H1 (cell line): ENCODE results near the gene APOA4. TPM values are rescaled to one million over a fixed set of nuclear protein-coding genes. Genes with fewer than 3 reads are reported as not detected.

Experiments
- CTCF ChIA-PET: fragments of 300-600 bp; sonication (Branson Sonifier 250); formaldehyde crosslinking; loops from one replicate; lab custom pipeline; 2021; ENCODE audit not compliant: partially characterized antibody; lab: Charles Lee
- POLR2A ChIA-PET: fragments of 300-600 bp; sonication (Branson Sonifier 250); formaldehyde crosslinking; loops from one replicate; lab custom pipeline; 2021; ENCODE audit warnings: inconsistent platforms; ENCODE audit not compliant: partially characterized antibody; lab: Charles Lee
- DNase-seq, 2 experiments: peaks; one replicate each; pipeline versions ENCODE4 v3.0.0 to v3.0.0-alpha.2; 2010 to 2022; ENCODE audit warnings: low spot score in 2 of 2, low read depth in 1 of 2, mixed read lengths in 1 of 2
- FAIRE-seq: peaks from 2 replicates; lab custom pipeline; 2011; peaks lifted over from hg19 to GRCh38; lab: Jason Lieb, UNC
- H2AFZ ChIP-seq: 2 replicates; pipeline ENCODE4 v1.8.1; 2012; ENCODE audit warnings: low read length, inconsistent platforms
- H2AK5ac ChIP-seq: 2 replicates; pipeline ENCODE4 v1.6.1; 2013; ENCODE audit warnings: low read depth, low read length
- H2BK120ac ChIP-seq: replicated peaks from 2 replicates; pipeline ENCODE3; 2013; ENCODE audit warnings: low read depth, low read length, inconsistent platforms
- H2BK12ac ChIP-seq: 2 replicates; pipeline ENCODE4 v1.6.1; 2013; ENCODE audit warnings: low read depth, low read length
- H2BK15ac ChIP-seq: 2 replicates; pipeline ENCODE4 v1.6.1; 2013; ENCODE audit warnings: low read length
- H2BK20ac ChIP-seq: 2 replicates; pipeline ENCODE4 v1.6.1; 2013; ENCODE audit warnings: low read length
- H2BK5ac ChIP-seq: 2 replicates; pipeline ENCODE4 v1.6.1; 2013; ENCODE audit warnings: low read depth, low read length
- H3K14ac ChIP-seq: 2 replicates; pipeline ENCODE4 v1.6.1; 2013; ENCODE audit warnings: inconsistent platforms; ENCODE audit not compliant: insufficient read length
- H3K18ac ChIP-seq: 2 replicates; pipeline ENCODE4 v1.6.1; 2013; ENCODE audit warnings: low read length; ENCODE audit errors: extremely low read depth
- H3K23ac ChIP-seq: 2 replicates; pipeline ENCODE4 v1.6.1; 2013; ENCODE audit warnings: inconsistent platforms; ENCODE audit not compliant: insufficient read length
- H3K23me2 ChIP-seq: 2 replicates; pipeline ENCODE4 v1.6.1; 2013; ENCODE audit warnings: low read depth, low read length
- H3K27ac ChIP-seq: 2 replicates; pipeline ENCODE4 v1.6.1; 2011; ENCODE audit warnings: low read depth, low read length, inconsistent platforms
- H3K27me3 ChIP-seq, 4 experiments: replicated peaks in 1 of 4; 1 replicate in 1 of 4; 2 replicates in 3 of 4; pipeline versions ENCODE4 v1.6.1 to v1.8.1; 2011 to 2013; ENCODE audit warnings: low read length in 3 of 4, mild to moderate bottlenecking in 3 of 4, inconsistent platforms in 2 of 4, mixed read lengths in 2 of 4, moderate library complexity in 1 of 4; ENCODE audit not compliant: control insufficient read depth in 3 of 4, insufficient read depth in 3 of 4; ENCODE audit errors: extremely low read depth in 1 of 4
- H3K36me3 ChIP-seq, 4 experiments: 2 replicates each; pipeline versions ENCODE4 v1.6.1 to v1.8.1; 2011 to 2013; ENCODE audit warnings: mild to moderate bottlenecking in 4 of 4, low read length in 3 of 4, moderate library complexity in 2 of 4, control low read depth in 1 of 4, inconsistent platforms in 1 of 4; ENCODE audit not compliant: insufficient read depth in 4 of 4, control insufficient read depth in 2 of 4
- H3K4ac ChIP-seq: replicated peaks from 2 replicates; pipeline ENCODE3; 2013; ENCODE audit warnings: low read length, low read depth, mixed read lengths, inconsistent platforms; ENCODE audit not compliant: insufficient read length
- H3K4me1 ChIP-seq, 4 experiments: replicated peaks in 1 of 4; 1 replicate in 1 of 4; 2 replicates in 3 of 4; pipeline versions ENCODE4 v1.6.1 to v1.8.1; 2011 to 2013; ENCODE audit warnings: low read length in 3 of 4, inconsistent platforms in 2 of 4, mixed read lengths in 1 of 4; ENCODE audit not compliant: insufficient read depth in 4 of 4, control insufficient read depth in 3 of 4
- H3K4me2 ChIP-seq, 2 experiments: 2 replicates each; pipeline versions ENCODE4 v1.6.1 to v1.8.1; 2011 to 2013; ENCODE audit warnings: low read depth in 2 of 2, low read length in 2 of 2, control low read depth in 1 of 2, inconsistent platforms in 1 of 2, mild to moderate bottlenecking in 1 of 2; ENCODE audit not compliant: insufficient read depth in 1 of 2
- H3K4me3 ChIP-seq, 4 experiments: fragments of 200-600, 300-600 bp in 1 of 4; sonication (generic), shearing (Covaris generic), sonication (Bioruptor Twin) in 1 of 4; 2 replicates each; pipeline versions ENCODE4 v1.5.1 to v1.8.1; 2011 to 2016; ENCODE audit warnings: low read length in 4 of 4, low read depth in 3 of 4, control low read depth in 2 of 4, inconsistent platforms in 2 of 4, mild to moderate bottlenecking in 2 of 4, mixed read lengths in 1 of 4, moderate library complexity in 1 of 4; ENCODE audit not compliant: insufficient read depth in 2 of 4; ENCODE audit errors: extremely low read depth in 1 of 4
- H3K56ac ChIP-seq: replicated peaks from 2 replicates; pipeline ENCODE3; 2013; ENCODE audit warnings: low read depth, mild to moderate bottlenecking, mixed read lengths, low read length, inconsistent platforms; ENCODE audit not compliant: insufficient read length
- H3K79me1 ChIP-seq: 2 replicates; pipeline ENCODE4 v1.6.1; 2013; ENCODE audit warnings: low read depth, low read length, control low read depth
- H3K79me2 ChIP-seq, 2 experiments: 2 replicates each; pipeline versions ENCODE4 v1.6.1 to v1.8.1; 2012 to 2013; ENCODE audit warnings: low read length in 2 of 2, mild to moderate bottlenecking in 2 of 2, inconsistent platforms in 1 of 2; ENCODE audit not compliant: insufficient read depth in 2 of 2, control insufficient read depth in 1 of 2
- H3K9ac ChIP-seq, 4 experiments: replicated peaks in 1 of 4; 1 replicate in 1 of 4; 2 replicates in 3 of 4; pipeline versions ENCODE4 v1.6.1 to v1.8.1; 2011 to 2013; ENCODE audit warnings: low read depth in 3 of 4, low read length in 3 of 4, control low read depth in 2 of 4, mild to moderate bottlenecking in 2 of 4, moderate library complexity in 2 of 4, inconsistent platforms in 1 of 4; ENCODE audit errors: extremely low read depth in 1 of 4
- H3K9me3 ChIP-seq, 2 experiments: 2 replicates each; pipeline versions ENCODE4 v1.6.1 to v1.8.1; 2012 to 2013; ENCODE audit warnings: mild to moderate bottlenecking in 2 of 2, moderate library complexity in 2 of 2, control low read depth in 1 of 2, inconsistent platforms in 1 of 2, low read depth in 1 of 2, low read length in 1 of 2, mixed read lengths in 1 of 2; ENCODE audit not compliant: insufficient read depth in 2 of 2
- H4K20me1 ChIP-seq, 2 experiments: replicated peaks in 1 of 2; 2 replicates each; pipeline versions ENCODE3 to v1.8.1; 2011 to 2013; ENCODE audit warnings: inconsistent platforms in 2 of 2, low read length in 2 of 2, mild to moderate bottlenecking in 1 of 2; ENCODE audit not compliant: insufficient read depth in 2 of 2, control insufficient read depth in 1 of 2
- H4K5ac ChIP-seq: 2 replicates; pipeline ENCODE4 v1.6.1; 2013; ENCODE audit warnings: low read length, low read depth, mixed read lengths, inconsistent platforms; ENCODE audit not compliant: insufficient read length
- H4K8ac ChIP-seq: 2 replicates; pipeline ENCODE4 v1.8.0; 2013; ENCODE audit warnings: mild to moderate bottlenecking, moderate library complexity, low read length, inconsistent platforms; ENCODE audit not compliant: insufficient read depth; ENCODE audit errors: extremely low read depth
- H4K91ac ChIP-seq: replicated peaks from 2 replicates; pipeline ENCODE3; 2013; ENCODE audit warnings: low read length, mixed read lengths, inconsistent platforms; ENCODE audit not compliant: insufficient read length
- BCL11A ChIP-seq, 2 experiments: IDR thresholded peaks; one replicate each; pipeline ENCODE4 v1.6.1; 2011; ENCODE audit warnings: low read depth in 2 of 2, low read length in 2 of 2, mild to moderate bottlenecking in 2 of 2
- CEBPB ChIP-seq: IDR thresholded peaks from 2 replicates; pipeline ENCODE4 v1.6.1; 2012; ENCODE audit warnings: low read depth, low read length
- JUN ChIP-seq: IDR thresholded peaks from 2 replicates; pipeline ENCODE4 v1.6.1; 2011; ENCODE audit warnings: low read depth, mild to moderate bottlenecking, improper control_type of control experiment, low read length
- JUND ChIP-seq: IDR thresholded peaks from 2 replicates; pipeline ENCODE4 v1.6.1; 2011; ENCODE audit warnings: mild to moderate bottlenecking, improper control_type of control experiment, low read length
- KDM4A ChIP-seq: IDR thresholded peaks from one replicate; pipeline ENCODE4 v1.7.1; 2012; ENCODE audit warnings: low read depth, mild to moderate bottlenecking, moderate library complexity, low read length, inconsistent platforms; ENCODE audit not compliant: severe bottlenecking
- MAFK ChIP-seq: IDR thresholded peaks from 2 replicates; pipeline ENCODE4 v1.6.1; 2012; ENCODE audit warnings: low read depth, mild to moderate bottlenecking, improper control_type of control experiment, low read length
- SUZ12 ChIP-seq: fragments of 200-600 bp; sonication (generic); IDR thresholded peaks from 2 replicates; pipeline ENCODE4 v1.6.1; 2012; ENCODE audit warnings: mild to moderate bottlenecking, inconsistent platforms, low read length, moderate library complexity, mixed read lengths
- TBP ChIP-seq: IDR thresholded peaks from 2 replicates; pipeline ENCODE4 v1.6.1; 2011; ENCODE audit warnings: low read depth, low read length, improper control_type of control experiment
- WGBS, 2 experiments: shearing (Covaris generic) in 1 of 2; methylation state at CpG; one replicate each; pipeline versions ENCODE4 v1.1.6 to v1.1.7; 2013 to 2015; ENCODE audit warnings: low lambda C conversion rate in 2 of 2, mixed read lengths in 2 of 2, inconsistent platforms in 1 of 2, low coverage in 1 of 2, missing lambda C conversion rate in 1 of 2; ENCODE audit not compliant: insufficient replicate concordance in 2 of 2, insufficient coverage in 1 of 2, insufficient read length in 1 of 2; ENCODE audit errors: extremely low coverage in 1 of 2, missing lambda C conversion rate in 1 of 2; 5-methylcytosine and 5-hydroxymethylcytosine counted together
- polyA plus RNA-seq, 7 experiments: library from polyadenylated mRNA; depleted of rRNA in 3 of 7; stranded (reverse) in 5 of 7; unstranded in 2 of 7; fragments of >200 nt in 5 of 7; fragments of 200-250 nt in 2 of 7; gene quantifications; 1 replicate in 5 of 7; 2 replicates in 1 of 7; 4 replicates in 1 of 7; pipeline versions ENCODE4 v1.2.1 to v1.2.3, GENCODE V29; 2011 to 2013; ENCODE audit warnings: missing spikeins in 2 of 7, mixed read lengths in 2 of 7
- total RNA-seq: library from RNA; stranded (reverse); fragmentation: NEBNext Ultra II Directional; extraction: Animal tissue kit (Norgen Biotek cat#: 25700); gene quantifications from 2 replicates; pipeline ENCODE4 v1.2.1, GENCODE V29; 2021

APOA4 gene
- total and polyA plus RNA-seq, 2 of the 8 experiments (the other 6 are each of a cell fraction or from before 2014, with no cell fraction given) = not detected

GRCh38 chr11:116814502-116814901 is 8.6 kb downstream of the APOA4 start:
- Histone ChIP-seq H3K9me3 (no peaks in the 10 kb centered on the region), H4K20me1 (no peaks in the 10 kb centered on the region), H3K23me2 (no peaks in the 10 kb centered on the region; the same call in 1 of the 2 replicates), H4K91ac (no peak overlapping the region), H3K27ac (no peak overlapping the region), H3K4me3 (no peak overlapping the region), H3K56ac (no peak overlapping the region), H3K9ac (no peak overlapping the region), H2BK5ac (no peak overlapping the region), H4K5ac (no peak overlapping the region), H2AK5ac (no peak overlapping the region), H3K79me2 (no peaks in the 10 kb centered on the region), H3K18ac (no peak overlapping the region), H3K14ac (no peak overlapping the region), H4K8ac (no peak overlapping the region; the same call in 1 of the 2 replicates), H3K4me1 (no peaks in the 10 kb centered on the region), H3K79me1 (no peaks in the 10 kb centered on the region), H2BK15ac (no peak overlapping the region), H3K36me3 (no peaks in the 10 kb centered on the region), H3K23ac (no peak overlapping the region), H3K4me2 (no peak overlapping the region), H2BK20ac (no peak overlapping the region), H2AFZ (no peak overlapping the region), H2BK12ac (no peak overlapping the region), H3K27me3 (no peaks in the 10 kb centered on the region), H3K4ac (no peak overlapping the region), H2BK120ac (no peak overlapping the region)
- ChIA-PET CTCF (interaction anchor here (2.0 kb wide), 1 partner anchor 24 kb away, joined by 11 read pairs; the partner anchor contains the start of gene APOA5), POLR2A (interaction anchor here (1.4 kb wide), 1 partner anchor 21 kb away, joined by 3 read pairs; no protein-coding TSS in a partner anchor)
- FAIRE-seq = no peak
- no peak for DNase-seq
- WGBS, 2 experiments = 93% methylated on average over 6 of the region's 6 CpGs; no CpG with 5 or more reads in 1 of the 2 experiments
- no peak for TF ChIP-seq KDM4A
- no peak for TF ChIP-seq BCL11A (IDR thresholded peaks at IDR 0.05; ENCODE audit: low read depth in 2 of 2, low read length in 2 of 2)
- TF ChIP-seq CEBPB = no peak
- TF ChIP-seq JUND = no peak
- TF ChIP-seq SUZ12 = no peak
- TF ChIP-seq JUN = no peak
- no peak for TF ChIP-seq TBP
- no peak for TF ChIP-seq MAFK
